Measurements from ENCODE around the gene ADAMTS8.

DNA sequence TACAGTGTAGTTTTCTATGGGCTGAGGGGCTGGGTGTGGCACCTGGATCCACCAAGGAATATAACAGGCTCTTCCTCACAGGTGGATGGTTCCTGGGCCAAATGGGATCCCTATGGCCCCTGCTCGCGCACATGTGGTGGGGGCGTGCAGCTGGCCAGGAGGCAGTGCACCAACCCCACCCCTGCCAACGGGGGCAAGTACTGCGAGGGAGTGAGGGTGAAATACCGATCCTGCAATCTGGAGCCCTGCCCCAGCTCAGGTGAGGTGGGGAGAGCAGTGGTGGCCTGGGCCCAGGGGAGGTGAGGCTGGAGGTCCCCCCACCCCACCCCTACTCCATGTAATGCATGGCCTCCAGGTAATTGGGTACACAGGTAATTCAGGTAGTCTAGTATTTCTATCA is 40.8 kb upstream of the ADAMTS8 start:
- TF ChIP-seq, protein P1, sequence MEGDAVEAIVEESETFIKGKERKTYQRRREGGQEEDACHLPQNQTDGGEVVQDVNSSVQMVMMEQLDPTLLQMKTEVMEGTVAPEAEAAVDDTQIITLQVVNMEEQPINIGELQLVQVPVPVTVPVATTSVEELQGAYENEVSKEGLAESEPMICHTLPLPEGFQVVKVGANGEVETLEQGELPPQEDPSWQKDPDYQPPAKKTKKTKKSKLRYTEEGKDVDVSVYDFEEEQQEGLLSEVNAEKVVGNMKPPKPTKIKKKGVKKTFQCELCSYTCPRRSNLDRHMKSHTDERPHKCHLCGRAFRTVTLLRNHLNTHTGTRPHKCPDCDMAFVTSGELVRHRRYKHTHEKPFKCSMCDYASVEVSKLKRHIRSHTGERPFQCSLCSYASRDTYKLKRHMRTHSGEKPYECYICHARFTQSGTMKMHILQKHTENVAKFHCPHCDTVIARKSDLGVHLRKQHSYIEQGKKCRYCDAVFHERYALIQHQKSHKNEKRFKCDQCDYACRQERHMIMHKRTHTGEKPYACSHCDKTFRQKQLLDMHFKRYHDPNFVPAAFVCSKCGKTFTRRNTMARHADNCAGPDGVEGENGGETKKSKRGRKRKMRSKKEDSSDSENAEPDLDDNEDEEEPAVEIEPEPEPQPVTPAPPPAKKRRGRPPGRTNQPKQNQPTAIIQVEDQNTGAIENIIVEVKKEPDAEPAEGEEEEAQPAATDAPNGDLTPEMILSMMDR (IDR thresholded peaks at IDR 0.05) = no peak
- TF ChIP-seq EP300 (IDR thresholded peaks at IDR 0.05) = no peak
- no peak for TF ChIP-seq POLR2A (IDR thresholded peaks at IDR 0.05)
